DND-41 (cell line): ENCODE results near the gene TP73.

Experiments
- ATAC-seq: fragments of 200-7000 bp; cut with Tn5 transposase; 3 replicates; pipeline ENCODE4 v1.9.1; 2021; ENCODE audit warnings: low read depth; ENCODE audit not compliant: insufficient read depth
- DNase-seq: peaks from one replicate; pipeline ENCODE4 v3.0.0-alpha.2; 2020
- H2AFZ ChIP-seq: 2 replicates; pipeline ENCODE4 v1.6.0; 2012; ENCODE audit warnings: low read depth, low read length
- H3K27ac ChIP-seq: 2 replicates; pipeline ENCODE4 v1.5.1; 2012; ENCODE audit warnings: low read length, inconsistent platforms
- H3K27me3 ChIP-seq: fragments of 200-600 bp; sonication (generic); 2 replicates; pipeline ENCODE4 v1.6.0; 2012; ENCODE audit warnings: low read length, mild to moderate bottlenecking, inconsistent platforms; ENCODE audit not compliant: insufficient read depth, poor library complexity
- H3K36me3 ChIP-seq: 2 replicates; pipeline ENCODE4 v1.5.1; 2012; ENCODE audit warnings: low read length, inconsistent platforms; ENCODE audit not compliant: insufficient read depth
- H3K4me1 ChIP-seq: 2 replicates; pipeline ENCODE4 v1.5.1; 2012; ENCODE audit warnings: mild to moderate bottlenecking, low read length; ENCODE audit not compliant: insufficient read depth
- H3K4me2 ChIP-seq: 2 replicates; pipeline ENCODE4 v1.6.0; 2012; ENCODE audit warnings: mild to moderate bottlenecking, moderate library complexity, low read length, inconsistent platforms; ENCODE audit not compliant: insufficient read depth
- H3K4me3 ChIP-seq, 2 experiments: fragments of 200-600 bp in 1 of 2; shearing (Covaris generic) in 1 of 2; 2 replicates each; pipeline ENCODE4 v1.5.1; 2012 to 2016; ENCODE audit warnings: inconsistent platforms in 2 of 2, low read length in 2 of 2, mild to moderate bottlenecking in 2 of 2, low read depth in 1 of 2, moderate library complexity in 1 of 2
- H3K79me2 ChIP-seq: 2 replicates; pipeline ENCODE4 v1.6.0; 2012; ENCODE audit warnings: low read length, inconsistent platforms; ENCODE audit not compliant: insufficient read depth
- H3K9ac ChIP-seq: 2 replicates; pipeline ENCODE4 v1.6.0; 2012; ENCODE audit warnings: low read depth, mild to moderate bottlenecking, inconsistent platforms, low read length, moderate library complexity
- H3K9me3 ChIP-seq: 2 replicates; pipeline ENCODE4 v1.5.1; 2012; ENCODE audit warnings: low read length, moderate library complexity, mild to moderate bottlenecking, inconsistent platforms; ENCODE audit not compliant: insufficient read depth, severe bottlenecking
- H4K20me1 ChIP-seq: 2 replicates; pipeline ENCODE4 v1.6.0; 2012; ENCODE audit warnings: low read length; ENCODE audit not compliant: insufficient read depth
- EZH2 ChIP-seq: IDR thresholded peaks from 3 replicates; pipeline ENCODE4 v1.6.1; 2012; ENCODE audit warnings: borderline replicate concordance, low read depth, mild to moderate bottlenecking, moderate library complexity, low read length, inconsistent platforms; ENCODE audit not compliant: severe bottlenecking
- TF ChIP-seq, protein P1 (sequence below): IDR thresholded peaks from 2 replicates; pipeline ENCODE4 v1.5.1; 2012; ENCODE audit warnings: borderline replicate concordance, low read length, moderate library complexity, mild to moderate bottlenecking; ENCODE audit not compliant: poor library complexity, severe bottlenecking; ENCODE audit errors: extremely low read depth

Gene TP73

GRCh38 chr1:3630161-3630611 lies 22.1 kb upstream of the TP73 start:
- Histone ChIP-seq H4K20me1 (peaks cover 24% of the 10 kb centered on the region), H3K79me2 (peaks cover 9% of the 10 kb centered on the region), H3K27ac (no peak overlapping the region), H3K4me3 (no peak overlapping the region), H3K27me3 (no peaks in the 10 kb centered on the region), H3K4me1 (peaks cover 10% of the 10 kb centered on the region), H3K9ac (no peak overlapping the region), H2AFZ (no peak overlapping the region), H3K36me3 (peaks cover 78% of the 10 kb centered on the region), H3K4me2 (no peak overlapping the region), H3K9me3 (no peaks in the 10 kb centered on the region)
- DNase-seq, result no peak
- ATAC-seq, result no peak; the same call in 2 of the 3 replicates
- TF ChIP-seq, protein P1, sequence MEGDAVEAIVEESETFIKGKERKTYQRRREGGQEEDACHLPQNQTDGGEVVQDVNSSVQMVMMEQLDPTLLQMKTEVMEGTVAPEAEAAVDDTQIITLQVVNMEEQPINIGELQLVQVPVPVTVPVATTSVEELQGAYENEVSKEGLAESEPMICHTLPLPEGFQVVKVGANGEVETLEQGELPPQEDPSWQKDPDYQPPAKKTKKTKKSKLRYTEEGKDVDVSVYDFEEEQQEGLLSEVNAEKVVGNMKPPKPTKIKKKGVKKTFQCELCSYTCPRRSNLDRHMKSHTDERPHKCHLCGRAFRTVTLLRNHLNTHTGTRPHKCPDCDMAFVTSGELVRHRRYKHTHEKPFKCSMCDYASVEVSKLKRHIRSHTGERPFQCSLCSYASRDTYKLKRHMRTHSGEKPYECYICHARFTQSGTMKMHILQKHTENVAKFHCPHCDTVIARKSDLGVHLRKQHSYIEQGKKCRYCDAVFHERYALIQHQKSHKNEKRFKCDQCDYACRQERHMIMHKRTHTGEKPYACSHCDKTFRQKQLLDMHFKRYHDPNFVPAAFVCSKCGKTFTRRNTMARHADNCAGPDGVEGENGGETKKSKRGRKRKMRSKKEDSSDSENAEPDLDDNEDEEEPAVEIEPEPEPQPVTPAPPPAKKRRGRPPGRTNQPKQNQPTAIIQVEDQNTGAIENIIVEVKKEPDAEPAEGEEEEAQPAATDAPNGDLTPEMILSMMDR, result no peak
- TF ChIP-seq EZH2, result no peak

- no peak for DNase-seq
- Histone ChIP-seq H3K4me2 (no peak overlapping the region), H3K79me2 (peaks cover 1% of the 10 kb centered on the region), H3K4me3 (no peak overlapping the region), H3K27me3 (no peaks in the 10 kb centered on the region), H3K9ac (no peak overlapping the region), H3K27ac (no peak overlapping the region), H3K4me1 (peaks cover 4% of the 10 kb centered on the region), H3K9me3 (no peaks in the 10 kb centered on the region), H3K36me3 (peaks cover 85% of the 10 kb centered on the region), H2AFZ (no peak overlapping the region), H4K20me1 (peaks cover 18% of the 10 kb centered on the region; the same call in 1 of the 2 replicates)
- TF ChIP-seq, protein P1, result no peak
- no peak for TF ChIP-seq EZH2
- ATAC-seq, result no peak
Measured at GRCh38 chr1:3630914-3631313, 21.4 kb upstream of the TP73 start.

DNA sequence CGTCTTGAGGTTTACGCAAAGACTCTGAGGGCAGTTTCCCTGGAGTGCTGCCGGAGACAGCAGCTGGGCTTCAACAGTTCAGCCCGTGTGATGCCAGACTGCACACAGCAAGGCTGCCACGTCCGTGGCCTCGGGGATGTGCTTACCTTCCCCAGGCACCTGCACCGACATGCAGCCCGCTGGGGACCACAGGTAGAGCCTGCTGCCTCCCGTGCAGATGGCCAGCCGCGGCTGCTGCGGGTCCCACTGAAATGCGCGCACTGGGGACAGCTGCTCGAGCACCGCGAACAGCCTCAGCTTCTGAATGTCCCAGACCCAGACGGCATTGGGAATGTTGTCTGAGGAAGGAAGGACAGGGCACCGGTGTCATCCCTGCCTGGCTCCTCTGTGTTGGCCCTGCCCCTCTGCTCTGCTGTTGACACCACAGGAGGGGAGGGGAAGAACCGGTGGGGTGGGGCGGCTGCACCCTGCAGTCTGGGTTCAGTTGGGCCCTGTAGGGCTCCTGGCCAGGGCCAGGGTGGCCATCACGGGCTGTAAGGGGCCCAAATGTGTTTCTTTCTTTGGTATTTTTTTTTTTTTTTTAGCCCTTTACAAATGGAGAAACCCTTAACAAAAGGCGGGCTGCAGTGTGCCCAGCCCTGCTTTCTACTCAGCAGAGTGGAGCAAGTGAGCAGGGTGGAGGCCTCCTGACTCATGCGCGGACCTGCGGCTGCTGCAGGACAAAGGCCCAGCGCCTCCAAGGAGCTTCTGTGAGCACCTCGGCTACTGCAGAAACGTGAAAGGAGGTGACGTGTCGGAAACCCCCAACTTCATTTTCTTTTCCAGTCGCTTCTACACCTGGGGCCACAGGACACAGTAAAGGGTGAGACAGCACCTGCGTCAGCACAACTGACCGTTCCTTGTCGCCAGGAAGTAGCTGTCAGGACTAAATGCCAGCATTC lies 20.7 kb upstream of the TP73 start:
- Histone ChIP-seq H3K27ac (no peak overlapping the region), H3K9ac (no peak overlapping the region)

More for the DNA sequence above, 20.7 kb upstream of the TP73 start:
- ATAC-seq (no peak; the same call in 2 of the 3 replicates), DNase-seq (no peak)
- TF ChIP-seq, protein P1, result no peak
- TF ChIP-seq EZH2, result no peak
- Histone ChIP-seq H3K4me1 (no peaks in the 10 kb centered on the region), H2AFZ (no peak overlapping the region), H3K9me3 (no peaks in the 10 kb centered on the region), H3K4me2 (no peak overlapping the region), H3K4me3 (no peak overlapping the region), H4K20me1 (peaks cover 18% of the 10 kb centered on the region; the same call in 1 of the 2 replicates), H3K27me3 (no peaks in the 10 kb centered on the region), H3K79me2 (no peaks in the 10 kb centered on the region), H3K36me3 (peaks cover 92% of the 10 kb centered on the region)
